Karpas-422 (cell line): Measurements from ENCODE around the gene GOLGA8A. TPM values are rescaled to one million over a fixed set of nuclear protein-coding genes. Genes with fewer than 3 reads are reported as not detected.

Source experiments
- DNase-seq: peaks from one replicate; pipeline ENCODE4 v3.0.0-alpha.2; 2015
- H2AFZ ChIP-seq: fragments of 200-600 bp; sonication (generic); 2 replicates; pipeline ENCODE4 v1.6.1; 2014; ENCODE audit warnings: antibody characterized with exemption, low read length, mixed read lengths
- H3K27ac ChIP-seq: fragments of 200-600 bp; sonication (generic); 2 replicates; pipeline ENCODE4 v1.5.1; 2014; ENCODE audit warnings: mild to moderate bottlenecking, low read length, moderate library complexity
- H3K27me3 ChIP-seq: fragments of 200-600 bp; sonication (generic); 2 replicates; pipeline ENCODE4 v1.6.1; 2014; ENCODE audit warnings: low read length, mixed read lengths
- H3K36me3 ChIP-seq: fragments of 200-600 bp; sonication (generic); 2 replicates; pipeline ENCODE4 v1.6.1; 2014; ENCODE audit warnings: low read length, mixed read lengths; ENCODE audit not compliant: insufficient read depth
- H3K4me1 ChIP-seq: fragments of 200-600 bp; sonication (generic); 2 replicates; pipeline ENCODE4 v1.6.1; 2014; ENCODE audit warnings: mild to moderate bottlenecking, low read length, mixed read lengths
- H3K4me2 ChIP-seq: fragments of 200-600 bp; sonication (generic); 2 replicates; pipeline ENCODE4 v1.6.1; 2014; ENCODE audit warnings: low read length, low read depth, mild to moderate bottlenecking; ENCODE audit not compliant: poor library complexity, severe bottlenecking
- H3K4me3 ChIP-seq: fragments of 200-600 bp; sonication (generic); 2 replicates; pipeline ENCODE4 v1.5.1; 2014; ENCODE audit warnings: mild to moderate bottlenecking, antibody characterized with exemption, low read length, mixed read lengths
- H3K79me2 ChIP-seq: fragments of 200-600 bp; sonication (generic); 2 replicates; pipeline ENCODE4 v1.6.1; 2014; ENCODE audit warnings: mild to moderate bottlenecking, low read length, mixed read lengths
- H3K9ac ChIP-seq: fragments of 200-600 bp; sonication (generic); 2 replicates; pipeline ENCODE4 v1.6.0; 2014; ENCODE audit warnings: low read length
- H3K9me2 ChIP-seq: fragments of 200-600 bp; sonication (generic), shearing (Covaris generic); replicated peaks from 2 replicates; pipeline ENCODE4 v1.6.0; 2014; ENCODE audit warnings: mild to moderate bottlenecking, low read length, moderate library complexity; ENCODE audit not compliant: insufficient read depth
- H3K9me3 ChIP-seq: fragments of 300-700, 200-600 bp; sonication (generic); 2 replicates; pipeline ENCODE4 v1.6.1; 2014; ENCODE audit warnings: low read length, mixed read lengths
- H4K20me1 ChIP-seq: fragments of 200-600 bp; sonication (generic); 2 replicates; pipeline ENCODE4 v1.6.1; 2014; ENCODE audit warnings: mild to moderate bottlenecking, antibody characterized with exemption, low read length, low read depth; ENCODE audit not compliant: insufficient read depth
- total RNA-seq: library from RNA; depleted of rRNA; stranded (reverse); fragments of >200 nt; shearing (Covaris generic); gene quantifications from 2 replicates; pipeline ENCODE4 v1.2.3, GENCODE V29; 2014; ENCODE audit warnings: low replicate concordance

The GOLGA8A gene
- total RNA-seq, 1 experiment from 2014 or later = 4.7 TPM

DNA sequence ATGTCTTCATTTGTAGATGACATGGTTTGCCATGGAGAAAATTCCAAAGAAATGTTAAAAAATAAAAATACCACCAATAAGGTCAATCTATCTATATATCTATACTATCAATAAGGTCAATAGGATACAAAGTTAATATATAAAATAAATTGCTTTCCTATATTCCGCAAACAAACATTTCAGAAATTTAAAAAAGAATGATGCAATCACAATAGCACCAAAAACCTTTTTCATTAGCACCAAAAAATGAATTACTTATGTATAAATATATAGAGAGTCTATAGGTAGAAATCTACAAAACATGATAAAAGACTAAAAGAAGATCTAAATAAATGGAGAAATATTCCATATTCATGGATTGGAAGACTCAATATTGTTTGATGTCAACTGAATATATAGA, 22.8 kb upstream of the GOLGA8A start:
- no peak for DNase-seq
- Histone ChIP-seq H3K4me3 (no peak overlapping the region), H3K4me1 (no peaks in the 10 kb centered on the region), H3K27me3 (no peaks in the 10 kb centered on the region), H3K9ac (no peak overlapping the region), H3K9me2 (no peaks in the 10 kb centered on the region), H4K20me1 (no peaks in the 10 kb centered on the region), H3K27ac (no peak overlapping the region), H3K9me3 (no peaks in the 10 kb centered on the region), H3K79me2 (no peaks in the 10 kb centered on the region), H3K36me3 (no peaks in the 10 kb centered on the region), H3K4me2 (no peak overlapping the region), H2AFZ (no peak overlapping the region)

GRCh38 chr15:34456658-34457057, 19.1 kb upstream of the GOLGA8A start:
- no peak overlapping the region for H3K4me2 ChIP-seq
- no peak for DNase-seq
- no peaks in the 10 kb centered on the region for H4K20me1 ChIP-seq
- no peak overlapping the region for H3K4me3 ChIP-seq
- H2AFZ ChIP-seq = no peak overlapping the region
- no peak overlapping the region for H3K27ac ChIP-seq
- H3K9me2 ChIP-seq = no peaks in the 10 kb centered on the region
- no peaks in the 10 kb centered on the region for H3K79me2 ChIP-seq
- no peaks in the 10 kb centered on the region for H3K4me1 ChIP-seq
- H3K9me3 ChIP-seq = no peaks in the 10 kb centered on the region
- H3K36me3 ChIP-seq = no peaks in the 10 kb centered on the region
- H3K9ac ChIP-seq = no peak overlapping the region
- H3K27me3 ChIP-seq = no peaks in the 10 kb centered on the region

- Histone ChIP-seq H4K20me1 (no peaks in the 10 kb centered on the region), H3K9me2 (no peaks in the 10 kb centered on the region), H3K36me3 (no peaks in the 10 kb centered on the region), H3K4me2 (no peak overlapping the region), H3K79me2 (no peaks in the 10 kb centered on the region), H3K9me3 (no peaks in the 10 kb centered on the region), H3K27ac (no peak overlapping the region), H3K9ac (no peak overlapping the region), H3K27me3 (no peaks in the 10 kb centered on the region), H3K4me1 (no peaks in the 10 kb centered on the region), H2AFZ (no peak overlapping the region), H3K4me3 (no peak overlapping the region)
- DNase-seq = no peak
Measured at GRCh38 chr15:34442891-34443290, 5.3 kb upstream of the GOLGA8A start.

DNA sequence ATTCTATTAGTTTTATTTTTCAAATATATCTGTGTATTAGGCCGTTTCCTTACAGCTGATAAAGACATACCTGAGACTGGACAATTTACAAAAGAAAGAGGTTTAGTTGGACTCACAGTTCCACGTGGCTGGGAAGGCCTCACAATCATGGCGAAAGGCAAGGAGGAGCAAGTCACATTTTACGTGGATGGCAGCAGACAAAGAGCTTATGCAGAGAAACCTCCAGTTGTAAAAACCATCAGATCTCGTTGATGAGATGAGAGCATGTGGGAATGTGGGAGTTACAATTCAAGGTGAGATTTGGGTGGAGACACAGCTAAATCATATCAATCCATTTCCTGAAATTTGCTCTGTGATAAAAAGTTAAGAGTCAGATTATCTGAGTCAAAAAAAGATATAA, 2.3 kb upstream of the GOLGA8A start:
- Histone ChIP-seq H3K27ac (no peak overlapping the region), H3K36me3 (no peaks in the 10 kb centered on the region), H2AFZ (no peak overlapping the region), H3K79me2 (no peaks in the 10 kb centered on the region), H3K9me2 (no peaks in the 10 kb centered on the region), H4K20me1 (no peaks in the 10 kb centered on the region), H3K9me3 (no peaks in the 10 kb centered on the region), H3K9ac (no peak overlapping the region), H3K27me3 (no peaks in the 10 kb centered on the region), H3K4me1 (no peaks in the 10 kb centered on the region), H3K4me3 (no peak overlapping the region), H3K4me2 (no peak overlapping the region)
- no peak for DNase-seq

DNA sequence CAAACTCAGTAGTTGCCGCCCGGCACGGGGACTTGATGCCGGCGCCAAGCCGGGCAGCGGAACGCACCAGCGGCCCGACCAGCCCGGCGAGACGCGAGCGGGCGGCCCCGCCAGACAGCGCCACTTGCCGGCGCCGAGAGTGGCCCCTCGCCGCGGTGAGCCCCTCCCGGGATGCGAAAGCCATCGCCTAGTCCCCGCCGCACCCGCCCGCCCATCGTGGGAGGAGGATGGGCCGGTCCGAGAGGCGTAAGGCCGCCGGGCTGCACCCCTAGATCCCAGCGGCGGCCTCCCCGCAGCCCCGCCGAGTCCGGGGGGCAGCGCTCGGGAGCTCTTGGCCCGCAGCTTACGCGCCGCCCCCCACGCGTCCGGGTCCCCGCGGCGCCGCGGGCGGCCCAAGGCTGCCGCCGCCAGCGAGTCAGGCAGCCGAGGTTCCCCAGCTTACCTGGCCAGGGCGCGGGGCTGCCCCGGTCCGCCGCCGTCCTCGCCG, 609 bp downstream of the GOLGA8A start:
- H3K9me3 ChIP-seq = no peaks in the 10 kb centered on the region
- H3K36me3 ChIP-seq = no peaks in the 10 kb centered on the region
- H4K20me1 ChIP-seq = no peaks in the 10 kb centered on the region
- no peaks in the 10 kb centered on the region for H3K79me2 ChIP-seq
- no peaks in the 10 kb centered on the region for H3K4me1 ChIP-seq
- H3K27ac ChIP-seq = no peak overlapping the region
- no peaks in the 10 kb centered on the region for H3K9me2 ChIP-seq
- no peak overlapping the region for H3K9ac ChIP-seq
- no peak overlapping the region for H3K4me2 ChIP-seq
- DNase-seq = no peak
- no peak overlapping the region for H2AFZ ChIP-seq
- H3K4me3 ChIP-seq = no peak overlapping the region
- no peaks in the 10 kb centered on the region for H3K27me3 ChIP-seq

GRCh38 chr15:34436126-34436955, 1.3 kb downstream of the GOLGA8A start:
- Histone ChIP-seq H3K4me2 (no peak overlapping the region), H3K36me3 (no peaks in the 10 kb centered on the region), H3K79me2 (no peaks in the 10 kb centered on the region), H3K4me1 (no peaks in the 10 kb centered on the region), H3K27me3 (no peaks in the 10 kb centered on the region), H3K9ac (no peak overlapping the region), H3K4me3 (no peak overlapping the region), H3K27ac (no peak overlapping the region), H3K9me3 (no peaks in the 10 kb centered on the region), H2AFZ (no peak overlapping the region), H3K9me2 (no peaks in the 10 kb centered on the region), H4K20me1 (no peaks in the 10 kb centered on the region)
- DNase-seq = no peak

GRCh38 chr15:34435658-34436057, 1.9 kb downstream of the GOLGA8A start:
- H3K27me3 ChIP-seq = no peaks in the 10 kb centered on the region
- H3K27ac ChIP-seq = no peak overlapping the region
- no peak overlapping the region for H3K4me3 ChIP-seq
- H3K9ac ChIP-seq = no peak overlapping the region
- DNase-seq = no peak
- H3K9me3 ChIP-seq = no peaks in the 10 kb centered on the region
- no peaks in the 10 kb centered on the region for H3K9me2 ChIP-seq
- no peaks in the 10 kb centered on the region for H3K79me2 ChIP-seq
- no peaks in the 10 kb centered on the region for H4K20me1 ChIP-seq
- no peaks in the 10 kb centered on the region for H3K36me3 ChIP-seq
- H3K4me2 ChIP-seq = no peak overlapping the region
- H3K4me1 ChIP-seq = no peaks in the 10 kb centered on the region
- H2AFZ ChIP-seq = no peak overlapping the region

GRCh38 chr15:34434627-34435305, 2.8 kb downstream of the GOLGA8A start:
- no peaks in the 10 kb centered on the region for H3K9me3 ChIP-seq
- no peaks in the 10 kb centered on the region for H3K79me2 ChIP-seq
- no peaks in the 10 kb centered on the region for H3K36me3 ChIP-seq
- H3K27ac ChIP-seq = no peak overlapping the region
- H2AFZ ChIP-seq = no peak overlapping the region
- no peak overlapping the region for H3K4me3 ChIP-seq
- no peaks in the 10 kb centered on the region for H3K9me2 ChIP-seq
- no peak for DNase-seq
- no peaks in the 10 kb centered on the region for H3K27me3 ChIP-seq
- no peak overlapping the region for H3K4me2 ChIP-seq
- no peak overlapping the region for H3K9ac ChIP-seq
- H3K4me1 ChIP-seq = no peaks in the 10 kb centered on the region
- no peaks in the 10 kb centered on the region for H4K20me1 ChIP-seq
